ENCODE results near the gene LDB3. TPM values are rescaled to one million over a fixed set of nuclear protein-coding genes. Genes with fewer than 3 reads are reported as not detected.

LDB3 gene
- total RNA-seq, 1 donor from 2014 or later, result 4.7 TPM

GRCh38 chr10:86647773-86648703 lies 20.3 kb upstream of the LDB3 start:
- TF ChIP-seq CTCF (IDR thresholded peaks at IDR 0.05) (no peak), POLR2A (IDR thresholded peaks at IDR 0.05) (no peak), POLR2AphosphoS5 (IDR thresholded peaks at IDR 0.05; ENCODE audit: insufficient read depth in 1 of 2, low read depth in 1 of 2) (no peak)
- Histone ChIP-seq H3K4me3 (no peak overlapping the region), H3K27ac (no peak overlapping the region), H3K27me3 (no peaks in the 10 kb centered on the region), H3K9me3 (no peaks in the 10 kb centered on the region), H3K36me3 (no peaks in the 10 kb centered on the region), H3K4me1 (peaks cover 34% of the 10 kb centered on the region)
- intact Hi-C loops (cut with DNase I), result no loop called here
- DNase-seq (ENCODE audit: extremely low spot score in 2 of 2), result no peak

- DNase-seq (ENCODE audit: extremely low spot score in 2 of 2), result peak; percentile 84 to 93
- H3K27ac ChIP-seq, result no peak overlapping the region
These were observed 19.4 kb upstream of the LDB3 start for GRCh38 chr10:86648704-86649427.

GRCh38 chr10:86649471-86650150 lies 18.7 kb upstream of the LDB3 start:
- TF ChIP-seq POLR2AphosphoS5 (IDR thresholded peaks at IDR 0.05; ENCODE audit: insufficient read depth in 1 of 2, low read depth in 1 of 2) (no peak), POLR2A (IDR thresholded peaks at IDR 0.05) (no peak), CTCF (IDR thresholded peaks at IDR 0.05) (no peak)
- H3K27ac ChIP-seq, result no peak overlapping the region

More at GRCh38 chr10:86648704-86649427, 19.4 kb upstream of the LDB3 start:
- intact Hi-C loops (cut with DNase I), result no loop called here
- no peaks in the 10 kb centered on the region for H3K27me3 ChIP-seq
- H3K4me1 ChIP-seq, result peaks cover 28% of the 10 kb centered on the region
- no peak overlapping the region for H3K4me3 ChIP-seq
- TF ChIP-seq POLR2AphosphoS5 (IDR thresholded peaks at IDR 0.05; ENCODE audit: insufficient read depth in 1 of 2, low read depth in 1 of 2) (no peak), POLR2A (IDR thresholded peaks at IDR 0.05) (no peak), CTCF (IDR thresholded peaks at IDR 0.05) (no peak)
- no peaks in the 10 kb centered on the region for H3K9me3 ChIP-seq
- H3K36me3 ChIP-seq, result no peaks in the 10 kb centered on the region

GRCh38 chr10:86650151-86650550 lies 18.2 kb upstream of the LDB3 start:
- Histone ChIP-seq H3K9me3 (no peaks in the 10 kb centered on the region), H3K27me3 (no peaks in the 10 kb centered on the region), H3K27ac (no peak overlapping the region), H3K36me3 (no peaks in the 10 kb centered on the region), H3K4me3 (no peak overlapping the region), H3K4me1 (peaks cover 28% of the 10 kb centered on the region)
- no peak for DNase-seq (ENCODE audit: extremely low spot score in 2 of 2)
- TF ChIP-seq CTCF (IDR thresholded peaks at IDR 0.05) (no peak), POLR2A (IDR thresholded peaks at IDR 0.05) (no peak), POLR2AphosphoS5 (IDR thresholded peaks at IDR 0.05; ENCODE audit: insufficient read depth in 1 of 2, low read depth in 1 of 2) (no peak)
- intact Hi-C loops (cut with DNase I), result no loop called here

More at GRCh38 chr10:86649471-86650150, 18.7 kb upstream of the LDB3 start:
- no peaks in the 10 kb centered on the region for H3K27me3 ChIP-seq
- peaks cover 28% of the 10 kb centered on the region for H3K4me1 ChIP-seq
- no peak overlapping the region for H3K4me3 ChIP-seq
- intact Hi-C loops (cut with DNase I), result no loop called here
- no peaks in the 10 kb centered on the region for H3K36me3 ChIP-seq
- peak in 1 of 2 donors; percentile 94 for DNase-seq (ENCODE audit: extremely low spot score in 2 of 2)
- H3K9me3 ChIP-seq, result no peaks in the 10 kb centered on the region
